ENCODE measurements around the gene NKG7.

The NKG7 gene

DNA sequence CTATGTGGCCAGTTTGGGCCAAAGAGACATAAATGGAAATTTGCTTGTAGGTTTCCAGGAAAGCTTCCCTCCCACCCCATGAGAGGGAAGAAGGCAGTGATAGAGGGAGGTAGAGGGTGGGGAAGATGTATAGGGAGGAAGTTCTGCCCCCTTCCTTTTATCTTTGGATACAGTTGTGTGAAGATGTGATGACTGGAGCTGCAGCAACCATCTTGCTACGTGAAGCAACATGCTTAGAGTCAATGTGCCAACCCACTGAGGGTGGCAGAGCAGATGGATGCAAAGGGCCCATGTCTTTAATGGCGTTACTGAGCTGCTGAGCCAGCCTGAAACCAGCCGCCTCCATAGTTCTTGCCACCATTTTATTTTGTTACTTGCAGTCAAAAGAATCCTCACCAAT lies 41.3 kb downstream of the NKG7 start:
- no peak overlapping the region for H2BK5ac ChIP-seq (ENCODE audit: low read length)
- H3K4me1 ChIP-seq (ENCODE audit: control insufficient read depth in 2 of 2, insufficient read depth in 1 of 2, low read depth in 1 of 2, low read length in 2 of 2) = peaks cover 0 to 3% of the 10 kb centered on the region in 2 donors
- peaks cover 0 to 4% of the 10 kb centered on the region in 2 donors for H3K9me3 ChIP-seq (replicated peaks in 1 of 2; ENCODE audit: control insufficient read depth in 2 of 2, insufficient read depth in 1 of 2, low read depth in 1 of 2, low read length in 2 of 2)
- no peak overlapping the region for H3K18ac ChIP-seq (ENCODE audit: low read length)
- H4K8ac ChIP-seq (ENCODE audit: low read depth, low read length) = no peak overlapping the region
- no peak overlapping the region for H2AK5ac ChIP-seq (ENCODE audit: low read depth, low read length)
- no peak overlapping the region for H2BK12ac ChIP-seq (ENCODE audit: low read length)
- no peak overlapping the region for H3K4me2 ChIP-seq (ENCODE audit: insufficient read depth, low read length, poor library complexity, severe bottlenecking)
- no peak overlapping the region for H3K9ac ChIP-seq (ENCODE audit: low read depth, low read length, poor library complexity)
- H3K4me3 ChIP-seq (ENCODE audit: low read length in 2 of 2) = no peak overlapping the region
- H3K79me1 ChIP-seq (ENCODE audit: low read depth, low read length) = no peaks in the 10 kb centered on the region
- DNase-seq (ENCODE audit: low spot score) = no peak
- no peak overlapping the region for H2AFZ ChIP-seq (ENCODE audit: low read length)
- no CpG with 5 or more reads among the region's 3 CpGs for WGBS, 2 donors (ENCODE audit: extremely low coverage in 2 of 2, insufficient read length in 2 of 2, insufficient replicate concordance in 1 of 2)
- no peak overlapping the region for H3K27ac ChIP-seq (replicated peaks; ENCODE audit: low read length)
- H2BK15ac ChIP-seq (ENCODE audit: low read length) = no peak overlapping the region
- H3K23ac ChIP-seq (ENCODE audit: low read depth, low read length, poor library complexity) = no peak overlapping the region
- no peak overlapping the region for H2BK120ac ChIP-seq (ENCODE audit: low read depth, low read length)
- peaks cover 0 to 8% (median 3%) of the 10 kb centered on the region in 3 experiments for H3K27me3 ChIP-seq (ENCODE audit: control insufficient read depth in 3 of 3, insufficient read depth in 3 of 3, low read depth in 1 of 3, low read length in 3 of 3)
- H4K91ac ChIP-seq (ENCODE audit: low read depth, low read length, poor library complexity) = no peak overlapping the region
- H3K14ac ChIP-seq (ENCODE audit: low read length) = no peak overlapping the region
- H3K36me3 ChIP-seq (replicated peaks in 1 of 2; ENCODE audit: control insufficient read depth in 2 of 2, insufficient read depth in 2 of 2, low read length in 2 of 2) = no peaks in the 10 kb centered on the region
- H3K4ac ChIP-seq (ENCODE audit: low read length) = no peak overlapping the region

DNA sequence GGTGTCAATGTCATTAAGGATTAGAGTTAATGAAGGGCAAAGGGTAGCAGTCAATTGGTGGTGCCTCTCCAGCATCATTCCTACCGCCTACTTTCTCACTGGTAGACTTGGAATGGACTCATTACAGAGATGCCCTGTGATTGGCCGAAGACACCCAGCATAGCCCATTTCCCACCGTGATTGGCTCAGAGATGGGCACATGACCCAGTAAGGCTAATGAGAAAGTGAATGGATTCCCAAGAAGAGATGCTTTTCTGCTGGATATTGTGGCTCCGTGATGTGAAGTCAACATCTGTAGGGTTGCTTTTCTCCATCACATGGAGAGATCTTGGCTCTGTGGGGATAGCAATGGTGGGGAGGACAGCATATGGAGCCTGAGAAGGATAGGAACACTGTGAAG lies 42.1 kb downstream of the NKG7 start:
- Histone ChIP-seq H2AFZ (ENCODE audit: low read length) (no peak overlapping the region), H2BK12ac (ENCODE audit: low read length) (no peak overlapping the region), H3K4me2 (ENCODE audit: insufficient read depth, low read length, poor library complexity, severe bottlenecking) (no peak overlapping the region), H3K4me3 (ENCODE audit: low read length in 2 of 2) (no peak overlapping the region), H3K14ac (ENCODE audit: low read length) (no peak overlapping the region), H2AK5ac (ENCODE audit: low read depth, low read length) (no peak overlapping the region), H3K4ac (ENCODE audit: low read length) (no peak overlapping the region), H3K36me3 (replicated peaks in 1 of 2; ENCODE audit: control insufficient read depth in 2 of 2, insufficient read depth in 2 of 2, low read length in 2 of 2) (no peaks in the 10 kb centered on the region), H4K91ac (ENCODE audit: low read depth, low read length, poor library complexity) (no peak overlapping the region), H2BK15ac (ENCODE audit: low read length) (no peak overlapping the region), H3K18ac (ENCODE audit: low read length) (no peak overlapping the region), H3K79me1 (ENCODE audit: low read depth, low read length) (no peaks in the 10 kb centered on the region), H3K23ac (ENCODE audit: low read depth, low read length, poor library complexity) (no peak overlapping the region), H3K4me1 (ENCODE audit: control insufficient read depth in 2 of 2, insufficient read depth in 1 of 2, low read depth in 1 of 2, low read length in 2 of 2) (peaks cover 0 to 3% of the 10 kb centered on the region in 2 donors), H2BK5ac (ENCODE audit: low read length) (no peak overlapping the region), H3K9me3 (replicated peaks in 1 of 2; ENCODE audit: control insufficient read depth in 2 of 2, insufficient read depth in 1 of 2, low read depth in 1 of 2, low read length in 2 of 2) (peaks cover 0 to 4% of the 10 kb centered on the region in 2 donors), H3K27me3 (ENCODE audit: control insufficient read depth in 3 of 3, insufficient read depth in 3 of 3, low read depth in 1 of 3, low read length in 3 of 3) (peaks cover 0 to 15% (median 3%) of the 10 kb centered on the region in 3 experiments), H3K9ac (ENCODE audit: low read depth, low read length, poor library complexity) (no peak overlapping the region), H2BK120ac (ENCODE audit: low read depth, low read length) (no peak overlapping the region), H4K8ac (ENCODE audit: low read depth, low read length) (no peak overlapping the region), H3K27ac (replicated peaks; ENCODE audit: low read length) (no peak overlapping the region)
- WGBS, 2 donors (ENCODE audit: extremely low coverage in 2 of 2, insufficient read length in 2 of 2, insufficient replicate concordance in 1 of 2) = no CpG with 5 or more reads among the region's 4 CpGs
- DNase-seq (ENCODE audit: low spot score) = no peak

DNA sequence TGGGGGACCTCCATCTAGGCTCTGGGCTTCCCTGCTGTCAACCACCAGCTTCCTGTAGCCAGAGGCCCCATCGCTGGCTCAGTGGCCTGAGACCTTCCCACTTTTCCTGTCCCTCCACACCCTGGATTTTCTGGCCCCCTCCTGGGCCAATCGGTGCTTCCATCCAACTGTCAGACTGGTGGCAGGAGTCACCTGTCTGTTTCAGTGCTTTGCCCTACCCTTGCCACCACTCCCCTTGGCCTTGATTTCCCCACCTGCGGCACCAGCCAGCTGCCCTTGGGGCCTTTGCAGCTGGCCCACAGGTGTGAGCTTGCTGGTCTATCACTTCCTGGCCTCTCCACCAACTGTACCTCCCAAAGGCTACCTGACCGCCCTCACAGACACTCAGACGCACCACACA lies 43.0 kb downstream of the NKG7 start:
- no peak overlapping the region for H3K14ac ChIP-seq (ENCODE audit: low read length)
- H2BK12ac ChIP-seq (ENCODE audit: low read length) = no peak overlapping the region
- no peak overlapping the region for H3K18ac ChIP-seq (ENCODE audit: low read length)
- peak overlapping the region; percentile 9 for H4K8ac ChIP-seq (ENCODE audit: low read depth, low read length)
- H3K23ac ChIP-seq (ENCODE audit: low read depth, low read length, poor library complexity) = no peak overlapping the region
- no peak overlapping the region for H2BK120ac ChIP-seq (ENCODE audit: low read depth, low read length)
- no peak overlapping the region for H2AK5ac ChIP-seq (ENCODE audit: low read depth, low read length)
- no peak overlapping the region for H3K9ac ChIP-seq (ENCODE audit: low read depth, low read length, poor library complexity)
- H3K27ac ChIP-seq (replicated peaks; ENCODE audit: low read length) = no peak overlapping the region
- no peak overlapping the region for H3K4me2 ChIP-seq (ENCODE audit: insufficient read depth, low read length, poor library complexity, severe bottlenecking)
- H2BK15ac ChIP-seq (ENCODE audit: low read length) = no peak overlapping the region
- H2BK5ac ChIP-seq (ENCODE audit: low read length) = no peak overlapping the region
- DNase-seq (ENCODE audit: low spot score) = no peak
- H2AFZ ChIP-seq (ENCODE audit: low read length) = no peak overlapping the region
- no peak overlapping the region for H3K4me3 ChIP-seq (ENCODE audit: low read length in 2 of 2)
- H3K36me3 ChIP-seq (replicated peaks in 1 of 2; ENCODE audit: control insufficient read depth in 2 of 2, insufficient read depth in 2 of 2, low read length in 2 of 2) = no peaks in the 10 kb centered on the region
- H3K4ac ChIP-seq (ENCODE audit: low read length) = no peak overlapping the region
- no CpG with 5 or more reads among the region's 5 CpGs for WGBS, 2 donors (ENCODE audit: extremely low coverage in 2 of 2, insufficient read length in 2 of 2, insufficient replicate concordance in 1 of 2)
- peaks cover 0 to 4% of the 10 kb centered on the region in 2 donors for H3K9me3 ChIP-seq (replicated peaks in 1 of 2; ENCODE audit: control insufficient read depth in 2 of 2, insufficient read depth in 1 of 2, low read depth in 1 of 2, low read length in 2 of 2)
- H3K27me3 ChIP-seq (ENCODE audit: control insufficient read depth in 3 of 3, insufficient read depth in 3 of 3, low read depth in 1 of 3, low read length in 3 of 3) = peaks cover 0 to 15% (median 3%) of the 10 kb centered on the region in 3 experiments
- no peak overlapping the region for H4K91ac ChIP-seq (ENCODE audit: low read depth, low read length, poor library complexity)
- peaks cover 0 to 3% of the 10 kb centered on the region in 2 donors for H3K4me1 ChIP-seq (ENCODE audit: control insufficient read depth in 2 of 2, insufficient read depth in 1 of 2, low read depth in 1 of 2, low read length in 2 of 2)
- H3K79me1 ChIP-seq (ENCODE audit: low read depth, low read length) = no peaks in the 10 kb centered on the region

- no peak overlapping the region for H4K91ac ChIP-seq (ENCODE audit: low read depth, low read length, poor library complexity)
- no peak overlapping the region for H2BK15ac ChIP-seq (ENCODE audit: low read length)
- H3K9ac ChIP-seq (ENCODE audit: low read depth, low read length, poor library complexity) = peak overlapping the region; percentile 78
- H2BK5ac ChIP-seq (ENCODE audit: low read length) = no peak overlapping the region
- H3K14ac ChIP-seq (ENCODE audit: low read length) = peak overlapping the region; percentile 27
- peak overlapping the region; percentile 73 for H2AK5ac ChIP-seq (ENCODE audit: low read depth, low read length)
- DNase-seq (ENCODE audit: low spot score) = peak; percentile 48
- WGBS, 2 donors (ENCODE audit: extremely low coverage in 2 of 2, insufficient read length in 2 of 2, insufficient replicate concordance in 1 of 2) = no CpG with 5 or more reads among the region's 75 CpGs
- H2BK120ac ChIP-seq (ENCODE audit: low read depth, low read length) = no peak overlapping the region
- H3K27ac ChIP-seq (replicated peaks; ENCODE audit: low read length) = no peak overlapping the region
- peaks cover 0 to 3% of the 10 kb centered on the region in 2 donors for H3K4me1 ChIP-seq (ENCODE audit: control insufficient read depth in 2 of 2, insufficient read depth in 1 of 2, low read depth in 1 of 2, low read length in 2 of 2)
- H2AFZ ChIP-seq (ENCODE audit: low read length) = peak overlapping the region; percentile 91
- no peaks in the 10 kb centered on the region for H3K9me3 ChIP-seq (replicated peaks in 1 of 2; ENCODE audit: control insufficient read depth in 2 of 2, insufficient read depth in 1 of 2, low read depth in 1 of 2, low read length in 2 of 2)
- no peak overlapping the region for H4K8ac ChIP-seq (ENCODE audit: low read depth, low read length)
- no peak overlapping the region for H2BK12ac ChIP-seq (ENCODE audit: low read length)
- no peaks in the 10 kb centered on the region for H3K36me3 ChIP-seq (replicated peaks in 1 of 2; ENCODE audit: control insufficient read depth in 2 of 2, insufficient read depth in 2 of 2, low read length in 2 of 2)
- H3K4me2 ChIP-seq (ENCODE audit: insufficient read depth, low read length, poor library complexity, severe bottlenecking) = peak overlapping the region; percentile 72
- no peak overlapping the region for H3K4ac ChIP-seq (ENCODE audit: low read length)
- H3K79me1 ChIP-seq (ENCODE audit: low read depth, low read length) = no peaks in the 10 kb centered on the region
- peaks cover 0 to 15% (median 3%) of the 10 kb centered on the region in 3 experiments for H3K27me3 ChIP-seq (ENCODE audit: control insufficient read depth in 3 of 3, insufficient read depth in 3 of 3, low read depth in 1 of 3, low read length in 3 of 3)
- peak overlapping the region; percentile 95 for H3K18ac ChIP-seq (ENCODE audit: low read length)
- H3K4me3 ChIP-seq (ENCODE audit: low read length in 2 of 2) = peak overlapping the region; percentile 24 to 69
- peak overlapping the region; percentile 57 for H3K23ac ChIP-seq (ENCODE audit: low read depth, low read length, poor library complexity)
These were observed 45.1 kb downstream of the NKG7 start for GRCh38 chr19:51327066-51328001.

Data from neuronal stem cell (in vitro differentiated cells).